Gastrocnemius medialis (tissue), 4 donors: Measurements from ENCODE around the gene ABCC10.

Source experiments
- POLR2A ChIP-seq, 2 donors: fragments of 450-650 bp; IDR thresholded peaks; one replicate each; pipeline ENCODE4 v1.6.1; 2017; ENCODE audit warnings: antibody characterized with exemption in 2 of 2, mild to moderate bottlenecking in 2 of 2, moderate library complexity in 2 of 2
- TF ChIP-seq, protein P1 (sequence below), 5 experiments: fragments of 450-650 bp in 3 of 5; fragments of 200-600 bp in 2 of 5; sonication (generic) in 2 of 5; IDR thresholded peaks in 4 of 5; conservative IDR thresholded peaks in 1 of 5; 1 replicate in 4 of 5; 2 replicates in 1 of 5; pipeline ENCODE4 v1.5.1; 2016 to 2019; ENCODE audit warnings: antibody characterized with exemption in 5 of 5, mild to moderate bottlenecking in 3 of 5, moderate library complexity in 3 of 5

DNA sequence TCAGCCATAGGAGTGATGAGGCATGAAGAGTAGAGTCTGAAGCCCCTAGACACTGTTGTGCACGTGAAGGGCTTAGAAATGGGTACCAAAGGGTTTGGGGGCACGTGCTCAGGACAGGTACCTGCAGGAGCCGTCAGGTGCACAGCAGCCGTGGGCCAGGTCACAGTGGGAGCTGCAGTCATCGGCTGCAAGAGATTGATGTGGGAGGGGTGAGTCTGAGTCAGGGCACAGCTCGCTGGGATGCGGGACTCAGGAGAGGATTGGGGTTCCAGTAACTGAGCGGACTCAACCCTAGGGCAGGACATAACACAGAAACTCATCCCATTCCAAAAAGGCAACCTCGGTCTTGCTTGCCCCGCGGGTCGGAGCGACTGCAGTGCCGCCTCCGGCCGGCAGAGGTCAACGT, 27.0 kb downstream of the ABCC10 start:
- TF ChIP-seq, protein P1, sequence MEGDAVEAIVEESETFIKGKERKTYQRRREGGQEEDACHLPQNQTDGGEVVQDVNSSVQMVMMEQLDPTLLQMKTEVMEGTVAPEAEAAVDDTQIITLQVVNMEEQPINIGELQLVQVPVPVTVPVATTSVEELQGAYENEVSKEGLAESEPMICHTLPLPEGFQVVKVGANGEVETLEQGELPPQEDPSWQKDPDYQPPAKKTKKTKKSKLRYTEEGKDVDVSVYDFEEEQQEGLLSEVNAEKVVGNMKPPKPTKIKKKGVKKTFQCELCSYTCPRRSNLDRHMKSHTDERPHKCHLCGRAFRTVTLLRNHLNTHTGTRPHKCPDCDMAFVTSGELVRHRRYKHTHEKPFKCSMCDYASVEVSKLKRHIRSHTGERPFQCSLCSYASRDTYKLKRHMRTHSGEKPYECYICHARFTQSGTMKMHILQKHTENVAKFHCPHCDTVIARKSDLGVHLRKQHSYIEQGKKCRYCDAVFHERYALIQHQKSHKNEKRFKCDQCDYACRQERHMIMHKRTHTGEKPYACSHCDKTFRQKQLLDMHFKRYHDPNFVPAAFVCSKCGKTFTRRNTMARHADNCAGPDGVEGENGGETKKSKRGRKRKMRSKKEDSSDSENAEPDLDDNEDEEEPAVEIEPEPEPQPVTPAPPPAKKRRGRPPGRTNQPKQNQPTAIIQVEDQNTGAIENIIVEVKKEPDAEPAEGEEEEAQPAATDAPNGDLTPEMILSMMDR (IDR thresholded peaks at IDR 0.05 in 4 of 5, conservative IDR thresholded peaks at IDR 0.05 in 1 of 5) = peak; percentile 90 to 99 (median 97)
- TF ChIP-seq POLR2A (IDR thresholded peaks at IDR 0.05) = no peak
